Epithelial cell of proximal tubule (primary cell): ENCODE measurements around the gene PARD6B. TPM values are rescaled to one million over a fixed set of nuclear protein-coding genes. Genes with fewer than 3 reads are reported as not detected.

Experiments used
- DNase-seq: peaks from one replicate; pipeline ENCODE4 v3.0.0-alpha.2; 2011; ENCODE audit warnings: low read depth
- H3K4me3 ChIP-seq: 2 replicates; pipeline ENCODE4 v1.5.1; 2011; ENCODE audit warnings: low read depth, mild to moderate bottlenecking, low read length
- total RNA-seq: library from RNA; depleted of rRNA; stranded (reverse); fragments of >200 nt; gene quantifications from 2 replicates; pipeline ENCODE4 v1.2.3, GENCODE V29; 2015
- TF ChIP-seq, protein P1 (sequence below): conservative IDR thresholded peaks from 2 replicates; pipeline ENCODE4 v1.5.1; 2012; ENCODE audit warnings: low read depth, mild to moderate bottlenecking, low read length

The PARD6B gene
- total RNA-seq, 1 donor from 2014 or later = 44.4 TPM

DNA sequence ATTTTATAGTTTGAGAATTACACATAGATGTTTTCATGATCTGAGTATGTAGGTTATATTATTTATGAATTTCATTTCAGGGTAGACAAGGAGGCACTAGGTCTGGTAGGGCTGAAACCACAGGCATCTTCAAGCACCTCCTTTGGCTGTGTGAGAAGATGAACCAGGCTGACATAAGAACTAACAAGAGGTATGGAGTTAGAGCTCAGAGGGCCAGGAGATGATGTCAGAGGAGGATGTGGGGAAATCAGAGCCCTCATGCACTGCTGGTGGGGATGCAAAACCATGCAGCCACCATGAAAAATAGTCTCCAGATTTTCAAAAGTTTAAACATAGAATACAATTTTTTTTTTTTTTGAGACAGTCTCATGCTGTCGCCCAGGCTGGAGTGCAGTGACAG lies 26.4 kb upstream of the PARD6B start:
- no peak overlapping the region for H3K4me3 ChIP-seq
- DNase-seq = no peak
- TF ChIP-seq, protein P1, sequence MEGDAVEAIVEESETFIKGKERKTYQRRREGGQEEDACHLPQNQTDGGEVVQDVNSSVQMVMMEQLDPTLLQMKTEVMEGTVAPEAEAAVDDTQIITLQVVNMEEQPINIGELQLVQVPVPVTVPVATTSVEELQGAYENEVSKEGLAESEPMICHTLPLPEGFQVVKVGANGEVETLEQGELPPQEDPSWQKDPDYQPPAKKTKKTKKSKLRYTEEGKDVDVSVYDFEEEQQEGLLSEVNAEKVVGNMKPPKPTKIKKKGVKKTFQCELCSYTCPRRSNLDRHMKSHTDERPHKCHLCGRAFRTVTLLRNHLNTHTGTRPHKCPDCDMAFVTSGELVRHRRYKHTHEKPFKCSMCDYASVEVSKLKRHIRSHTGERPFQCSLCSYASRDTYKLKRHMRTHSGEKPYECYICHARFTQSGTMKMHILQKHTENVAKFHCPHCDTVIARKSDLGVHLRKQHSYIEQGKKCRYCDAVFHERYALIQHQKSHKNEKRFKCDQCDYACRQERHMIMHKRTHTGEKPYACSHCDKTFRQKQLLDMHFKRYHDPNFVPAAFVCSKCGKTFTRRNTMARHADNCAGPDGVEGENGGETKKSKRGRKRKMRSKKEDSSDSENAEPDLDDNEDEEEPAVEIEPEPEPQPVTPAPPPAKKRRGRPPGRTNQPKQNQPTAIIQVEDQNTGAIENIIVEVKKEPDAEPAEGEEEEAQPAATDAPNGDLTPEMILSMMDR = no peak

DNA sequence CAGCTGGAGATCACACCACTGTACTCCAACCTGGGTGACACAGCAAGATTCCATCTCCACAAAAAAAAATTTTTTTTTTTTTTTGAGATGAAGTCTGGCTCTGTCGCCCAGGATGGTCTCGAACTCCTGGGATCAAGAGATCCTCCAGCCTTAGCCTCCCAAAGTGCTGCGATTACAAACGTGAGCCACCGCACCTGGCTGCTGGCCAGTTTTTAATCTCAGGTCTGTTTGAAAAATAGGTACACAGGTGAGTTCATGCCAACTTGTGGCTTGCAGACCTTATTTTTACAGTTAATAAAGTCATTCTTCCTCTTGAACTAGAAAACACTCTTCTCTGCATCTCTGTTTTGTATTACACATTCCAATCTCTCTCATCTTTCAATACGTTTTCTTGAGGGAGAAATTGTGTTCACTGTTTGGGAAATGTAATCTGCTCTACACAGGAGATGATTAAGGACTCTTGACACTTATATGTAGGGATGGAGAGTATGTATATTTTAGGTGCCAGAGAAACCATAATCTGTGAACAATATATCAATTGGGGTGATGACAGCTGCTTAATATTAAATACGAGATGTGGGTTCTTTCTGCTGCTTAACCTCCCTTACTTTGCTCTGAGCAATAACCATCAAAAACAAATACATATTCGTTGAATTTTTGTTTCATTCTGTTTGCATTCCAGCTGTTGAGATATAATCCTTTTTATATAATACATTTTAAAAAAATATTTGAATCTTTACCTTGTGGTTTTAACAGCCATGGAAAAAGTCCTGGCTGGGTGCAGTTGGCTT lies 22.3 kb upstream of the PARD6B start:
- no peak overlapping the region for H3K4me3 ChIP-seq
- TF ChIP-seq, protein P1 = no peak
- no peak for DNase-seq

DNA sequence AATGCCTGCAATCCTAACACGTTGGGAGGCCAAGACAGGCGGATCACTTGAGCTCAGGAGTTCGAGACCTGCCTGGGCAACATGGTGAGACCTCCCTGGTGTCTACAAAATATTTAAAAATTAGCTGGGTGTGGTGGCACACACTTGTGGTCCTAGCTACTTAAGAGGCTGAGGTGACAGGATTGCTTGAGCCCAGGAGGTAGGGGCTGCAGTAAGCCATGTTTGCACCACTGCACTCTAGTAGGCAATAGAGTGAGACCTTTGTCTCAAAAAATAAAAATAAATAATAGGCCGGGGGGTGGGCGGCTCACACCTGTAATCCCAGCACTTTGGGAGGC lies 21.8 kb upstream of the PARD6B start:
- no peak overlapping the region for H3K4me3 ChIP-seq
- TF ChIP-seq, protein P1 = no peak
- no peak for DNase-seq

DNA sequence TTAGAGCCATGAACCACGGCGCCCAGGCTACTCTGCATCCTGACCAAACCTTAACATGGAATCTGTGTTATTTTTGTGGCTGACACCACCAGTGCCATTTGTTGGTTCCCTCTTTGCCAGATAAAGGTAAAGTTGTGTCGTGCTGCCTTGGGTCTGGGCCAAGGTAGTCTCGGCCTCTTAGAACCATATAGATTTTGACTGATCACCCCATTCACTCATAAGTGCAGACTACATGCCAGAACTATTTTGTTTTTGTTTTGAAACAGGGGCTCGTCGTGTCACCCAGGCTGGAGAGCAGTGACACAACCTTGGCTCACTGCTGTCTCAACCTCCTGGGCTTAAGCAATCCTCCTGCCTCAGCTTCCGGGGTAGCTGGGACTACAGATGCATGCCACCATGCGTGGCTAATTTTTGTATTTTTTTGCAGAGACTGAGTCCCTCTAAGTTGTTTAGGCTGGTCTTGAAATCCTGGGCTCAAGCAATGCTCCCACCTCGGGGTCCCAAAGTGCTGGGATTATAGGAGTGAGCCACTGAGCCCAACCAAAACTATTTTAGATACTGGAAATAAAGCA lies 20.8 kb upstream of the PARD6B start:
- TF ChIP-seq, protein P1 = no peak
- no peak for DNase-seq

DNA sequence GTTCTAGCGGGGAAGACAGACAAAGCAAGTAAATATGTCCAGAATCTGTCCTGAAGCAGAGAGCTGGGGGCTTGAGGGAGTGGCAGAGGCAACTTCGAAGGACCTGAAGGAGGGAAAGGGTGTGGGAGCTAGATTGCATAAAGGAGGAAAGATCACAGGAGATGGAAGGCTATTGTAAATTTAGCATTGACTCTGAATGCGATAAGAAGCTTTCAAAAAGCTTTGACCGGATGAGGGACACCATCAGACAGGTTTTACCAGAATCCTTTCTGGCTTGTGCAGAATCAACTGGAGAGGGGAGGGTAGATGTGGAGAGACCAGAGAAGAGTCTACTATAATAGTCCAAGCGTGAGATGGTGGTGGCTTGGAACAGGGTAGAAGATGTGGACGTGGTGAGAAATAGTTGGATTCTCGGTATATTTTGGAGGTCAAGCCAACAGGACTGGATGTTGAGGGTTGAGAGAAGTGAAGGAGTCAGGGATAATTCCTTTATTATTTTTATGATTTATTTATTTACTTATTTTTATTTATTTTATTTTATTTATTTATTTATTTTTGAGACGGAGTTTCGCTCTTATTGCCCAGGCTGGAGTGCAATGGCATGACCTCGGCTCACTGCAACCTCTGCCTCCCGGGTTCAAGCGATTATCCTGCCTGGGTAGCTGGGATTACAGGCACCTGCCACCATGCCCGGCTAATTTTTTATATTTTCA lies 20.1 kb upstream of the PARD6B start:
- no peak for DNase-seq
- TF ChIP-seq, protein P1 = no peak
- no peak overlapping the region for H3K4me3 ChIP-seq

More for the DNA sequence above, 20.8 kb upstream of the PARD6B start:
- H3K4me3 ChIP-seq = no peak overlapping the region

DNA sequence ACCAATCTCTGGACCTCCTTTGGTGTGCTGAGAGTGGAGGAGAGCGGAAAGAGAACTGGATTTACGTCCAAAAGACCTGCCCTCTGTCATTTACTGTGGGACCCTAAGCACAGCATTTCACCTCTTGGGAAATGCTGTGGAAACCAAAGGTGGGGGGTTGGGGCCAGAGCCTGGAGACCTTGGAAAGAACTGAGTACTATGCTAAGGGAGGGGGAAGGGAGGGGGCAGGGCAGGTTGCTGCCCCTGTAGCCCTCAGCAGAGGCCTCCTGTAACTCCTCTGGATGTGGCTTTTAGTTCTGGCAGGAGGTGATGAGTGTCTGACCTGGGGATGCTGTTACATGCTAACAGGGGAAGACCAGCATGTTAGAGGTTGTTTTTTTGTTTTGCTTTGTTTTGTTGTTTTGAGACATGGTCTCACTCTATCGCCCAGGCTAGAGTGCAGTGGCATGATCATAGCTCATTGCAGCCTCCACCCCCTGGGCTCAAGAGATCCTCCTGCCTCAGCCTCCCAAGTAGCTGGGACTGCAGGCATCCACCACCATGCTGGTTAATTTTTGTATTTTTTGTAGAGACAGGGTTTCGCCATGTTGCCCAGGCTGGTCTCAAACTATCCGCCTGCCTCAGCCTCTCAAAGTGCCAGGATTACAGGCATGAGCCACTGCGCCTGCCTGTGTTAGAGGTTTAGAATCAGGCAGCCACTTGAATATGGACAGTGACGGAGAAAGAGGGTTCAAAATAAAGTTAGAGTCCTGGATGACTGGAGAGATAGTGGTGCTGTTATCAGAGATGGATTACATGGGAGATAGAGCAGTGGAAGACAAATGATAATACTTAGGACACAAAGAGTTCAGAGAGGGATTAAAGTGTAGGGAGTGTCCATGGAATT lies 18.4 kb upstream of the PARD6B start:
- TF ChIP-seq, protein P1 = no peak
- DNase-seq = no peak
- H3K4me3 ChIP-seq = no peak overlapping the region
